K562 (cell line): Measurements from ENCODE around the gene C1QTNF9B. TPM values are rescaled to one million over a fixed set of nuclear protein-coding genes. Genes with fewer than 3 reads are reported as not detected.

Experiments used
- ATAC-seq: fragments of 200-7000 bp; cut with Tn5 transposase; 3 replicates; pipeline ENCODE4 v1.9.1; 2020; ENCODE audit warnings: moderate library complexity
- BruUV-seq: library from RNA; stranded (reverse); fragments of 400-500 nt; replicated peaks from 2 replicates; lab custom pipeline; 2021; lab: Mats Ljungman, UMichigan
- CTCF ChIA-PET: fragments of 300-600 bp; formaldehyde crosslinking; extraction: SDS; loops from one replicate; lab custom pipeline; 2021; ENCODE audit warnings: low intra/inter-chr PET ratio; lab: Yijun Ruan, JAX
- POLR2A ChIA-PET: fragments of 300-600, 350-650 bp; sonication (Branson Sonifier 250); formaldehyde crosslinking; extraction: SDS; loops from one replicate; lab custom pipeline; 2021; ENCODE audit warnings: antibody characterized with exemption, inconsistent platforms; lab: Yijun Ruan, JAX
- DNase-seq, 4 experiments: peaks; one replicate each; pipeline versions ENCODE4 v3.0.0 to v3.0.0-alpha.2; 2011 to 2018; ENCODE audit warnings: low spot score in 3 of 4, mixed read lengths in 3 of 4; ENCODE audit errors: extremely low read depth in 1 of 4
- FAIRE-seq: peaks from 2 replicates; lab custom pipeline; 2011; peaks lifted over from hg19 to GRCh38; lab: Jason Lieb, UNC
- H2AFZ ChIP-seq: 2 replicates; pipeline ENCODE4 v1.6.0; 2011; ENCODE audit warnings: low read depth, low read length, control low read depth, inconsistent platforms
- H3K27ac ChIP-seq: fragments of 200-600 bp; 3 replicates; pipeline ENCODE4 v1.8.0; 2011; ENCODE audit warnings: low read depth, mild to moderate bottlenecking, control low read depth, inconsistent platforms, low read length, moderate library complexity, mixed read lengths; ENCODE audit errors: extremely low read depth
- H3K27me3 ChIP-seq, 2 experiments: fragments of 300-600 bp in 1 of 2; 2 replicates in 1 of 2; 3 replicates in 1 of 2; pipeline versions ENCODE4 v1.6.0 to v1.8.0; 2011; ENCODE audit warnings: inconsistent platforms in 2 of 2, low read length in 2 of 2, mild to moderate bottlenecking in 1 of 2, mixed read lengths in 1 of 2, moderate library complexity in 1 of 2; ENCODE audit not compliant: control insufficient read depth in 2 of 2, insufficient read depth in 2 of 2
- H3K36me3 ChIP-seq: fragments of 300-600 bp; 3 replicates; pipeline ENCODE4 v1.8.0; 2011; ENCODE audit warnings: mild to moderate bottlenecking, low read length, inconsistent platforms; ENCODE audit not compliant: control insufficient read depth, insufficient read depth
- H3K4me1 ChIP-seq, 2 experiments: fragments of 200-600 bp in 1 of 2; replicated peaks in 1 of 2; 2 replicates in 1 of 2; 3 replicates in 1 of 2; pipeline versions ENCODE4 v1.5.1 to v1.8.0; 2011; ENCODE audit warnings: inconsistent platforms in 2 of 2, low read length in 2 of 2, mild to moderate bottlenecking in 1 of 2, mixed read lengths in 1 of 2, moderate library complexity in 1 of 2; ENCODE audit not compliant: control insufficient read depth in 2 of 2, insufficient read depth in 2 of 2
- H3K4me2 ChIP-seq: 2 replicates; pipeline ENCODE4 v1.6.1; 2011; ENCODE audit warnings: low read length, control low read depth, inconsistent platforms, mixed read lengths; ENCODE audit not compliant: insufficient read depth
- H3K4me3 ChIP-seq: fragments of 200-600 bp; sonication (generic), shearing (Covaris generic); 2 replicates; pipeline ENCODE4 v1.5.1; 2016; ENCODE audit warnings: control low read depth, inconsistent platforms
- H3K79me2 ChIP-seq: fragments of 200-600 bp; 3 replicates; pipeline ENCODE4 v1.8.0; 2011; ENCODE audit warnings: low read length, inconsistent platforms; ENCODE audit not compliant: control insufficient read depth, insufficient read depth
- H3K9ac ChIP-seq, 2 experiments: 2 replicates each; pipeline versions ENCODE4 v1.6.0 to v1.6.1; 2011; ENCODE audit warnings: low read depth in 2 of 2, low read length in 2 of 2, control low read depth in 1 of 2, inconsistent platforms in 1 of 2, mild to moderate bottlenecking in 1 of 2, mixed read lengths in 1 of 2; ENCODE audit not compliant: insufficient read depth in 1 of 2
- H3K9me1 ChIP-seq: one replicate; pipeline ENCODE4 v1.6.0; 2011; ENCODE audit warnings: inconsistent platforms, mild to moderate bottlenecking, low read length, moderate library complexity; ENCODE audit not compliant: control insufficient read depth, insufficient read depth
- H3K9me3 ChIP-seq: replicated peaks from 2 replicates; pipeline ENCODE4 v1.5.1; 2011; ENCODE audit warnings: low read depth, low read length, inconsistent platforms; ENCODE audit not compliant: control insufficient read depth, insufficient read depth
- H4K20me1 ChIP-seq: replicated peaks from 2 replicates; pipeline ENCODE4 v1.6.1; 2011; ENCODE audit warnings: low read length, inconsistent platforms, mixed read lengths; ENCODE audit not compliant: control insufficient read depth, insufficient read depth
- C11orf30 ChIP-seq: fragments of 450-650 bp; IDR thresholded peaks from 2 replicates; pipeline ENCODE4 v1.6.1; 2016; ENCODE audit warnings: low read depth, mild to moderate bottlenecking
- CEBPB ChIP-seq: fragments of 450-650 bp; IDR thresholded peaks from 2 replicates; pipeline ENCODE4 v1.6.1; 2016; ENCODE audit warnings: missing genetic modification characterization, missing compliant biosample characterization
- E2F6 ChIP-seq, 2 experiments: IDR thresholded peaks; 2 replicates each; pipeline ENCODE4 v1.6.1; 2011; ENCODE audit warnings: borderline replicate concordance in 1 of 2, control low read depth in 1 of 2, low read depth in 1 of 2, low read length in 1 of 2, mild to moderate bottlenecking in 1 of 2, mixed read lengths in 1 of 2, moderate library complexity in 1 of 2; ENCODE audit not compliant: insufficient read depth in 1 of 2, insufficient read length in 1 of 2, poor library complexity in 1 of 2, severe bottlenecking in 1 of 2; ENCODE audit errors: extremely low read depth in 1 of 2
- GABPA ChIP-seq: fragments of 200-800 bp; sonication (Bioruptor generic); conservative IDR thresholded peaks from 2 replicates; pipeline ENCODE4 v1.6.1; 2016; ENCODE audit warnings: low read depth, missing genetic modification characterization, missing compliant biosample characterization
- HDAC6 ChIP-seq: IDR thresholded peaks from 2 replicates; pipeline ENCODE4 v1.6.1; 2012; ENCODE audit warnings: low read depth, mild to moderate bottlenecking, control low read depth, inconsistent platforms, low read length, moderate library complexity
- HMG20B ChIP-seq: fragments of 250-450 bp; sonication (Bioruptor Pico); IDR thresholded peaks from 2 replicates; pipeline ENCODE4 v1.5.0; 2021; ENCODE audit warnings: mild to moderate bottlenecking
- HMGN3 ChIP-seq: IDR thresholded peaks from 2 replicates; pipeline ENCODE4 v1.6.1; 2011; ENCODE audit warnings: borderline replicate concordance, low read depth, mild to moderate bottlenecking, mixed read lengths, low read length; ENCODE audit not compliant: insufficient read length; ENCODE audit errors: extremely low read depth
- MITF ChIP-seq: IDR thresholded peaks from 2 replicates; pipeline ENCODE4 v1.6.1; 2014; ENCODE audit warnings: antibody characterized with exemption
- SMARCA5 ChIP-seq: fragments of 450-650 bp; IDR thresholded peaks from 2 replicates; pipeline ENCODE4 v1.6.1; 2016
- SMARCB1 ChIP-seq: IDR thresholded peaks from 2 replicates; pipeline ENCODE4 v1.6.1; 2011; ENCODE audit warnings: improper control_type of control experiment, low read depth; ENCODE audit not compliant: insufficient read length
- TRIM24 ChIP-seq, 2 experiments: fragments of 450-650 bp; IDR thresholded peaks; 2 replicates each; pipeline ENCODE4 v1.6.1; 2016
- ZNF395 ChIP-seq: fragments of 200-800 bp; sonication (Bioruptor generic); IDR thresholded peaks from 2 replicates; pipeline ENCODE4 v1.6.1; 2017; ENCODE audit warnings: missing genetic modification characterization, missing compliant biosample characterization
- WGBS: fragments of 100-300 bp; shearing (Covaris generic); methylation state at CpG from one replicate; pipeline ENCODE4 v1.1.6; 2016; ENCODE audit warnings: low coverage, mixed read lengths; ENCODE audit not compliant: insufficient coverage; ENCODE audit errors: missing lambda C conversion rate; 5-methylcytosine and 5-hydroxymethylcytosine counted together
- in situ Hi-C: fragments of 300-500 bp; cut with MboI; formaldehyde crosslinking; loops from 4 replicates; pipeline ENCODE4 v1.15.0; 2018; ENCODE audit warnings: inconsistent platforms, mixed read lengths
- intact Hi-C: fragments of 100-400 bp; cut with micrococcal nuclease; formaldehyde crosslinking; loops from 2 replicates; pipeline ENCODE4 v1.14.2; 2022
- polyA plus RNA-seq, 8 experiments: library from polyadenylated mRNA; depleted of rRNA in 4 of 8; stranded (reverse) in 5 of 8; unstranded in 3 of 8; fragments of >200 nt; fragmentation: Nextera tagmentation in 2 of 8; fragmentation: Illumina TruSeq in 1 of 8; extraction: Ambion mirVana in 2 of 8; extraction: Trizol in 1 of 8; gene quantifications; 2 replicates each; pipeline versions ENCODE4 v1.2.1 to v1.2.3, GENCODE V29; 2011 to 2014; ENCODE audit warnings: inconsistent platforms in 1 of 8, missing spikeins in 1 of 8
- total RNA-seq, 7 experiments: library from RNA; depleted of rRNA in 6 of 7; stranded (reverse); fragments of >200 nt in 6 of 7; fragmentation: Illumina TruSeq in 2 of 7; extraction: Trizol in 2 of 7; gene quantifications; 2 replicates each; pipeline versions ENCODE4 v1.2.1 to v1.2.3, GENCODE V29; 2011 to 2021; ENCODE audit warnings: low replicate concordance in 1 of 7

C1QTNF9B gene
- total and polyA plus RNA-seq, 9 of the 15 experiments (the other 6 are each of a cell fraction or from before 2014, with no cell fraction given): 0.14 to 0.94 (median 0.35) TPM; not detected in 3

GRCh38 chr13:23889615-23890607 is 7.4 kb downstream of the C1QTNF9B start (continued):
- TF ChIP-seq ZNF395 (CRISPR knock-in tag) (no peak), SMARCA5 (no peak), HDAC6 (no peak), TRIM24 (IDR thresholded peaks at IDR 0.05) (no peak), SMARCB1 (no peak)

GRCh38 chr13:23888658-23889614 is 8.4 kb downstream of the C1QTNF9B start, which contains the start of gene MIPEP:
Gene MIPEP (minus strand): TSS chr13:23889400. CDS start chr13:23889320, 80 bp downstream.
- peak; percentile 83 to 94 (median 88) for DNase-seq
- Histone ChIP-seq H3K27me3 (no peaks in the 10 kb centered on the region), H3K4me1 (peaks cover 0 to 3% of the 10 kb centered on the region in 2 experiments; a peak in 3 of 5 replicates), H3K4me2 (peak within 1 kb of the TSS; percentile 89), H3K4me3 (peak within 1 kb of the TSS; percentile 86), H3K9me3 (no peaks in the 10 kb centered on the region), H2AFZ (peak within 1 kb of the TSS; percentile 93), H3K79me2 (peaks cover 11% of the 10 kb centered on the region; the same call in 2 of the 3 replicates), H3K9ac (peak within 1 kb of the TSS; percentile 73 to 93), H3K36me3 (peaks cover 10% of the 10 kb centered on the region; the same call in 2 of the 3 replicates), H4K20me1 (no peaks in the 10 kb centered on the region), H3K9me1 (no peaks in the 10 kb centered on the region), H3K27ac (peak within 1 kb of the TSS; percentile 64)
- in situ Hi-C loops: no loop called here
- POLR2A ChIA-PET: interaction anchor here (0.6 to 1.2 kb wide), 3 partner anchors 10 to 40 kb away, joined by 3 read pairs; no protein-coding TSS in a partner anchor
- WGBS: under 1% methylated on average over 29 of the region's 75 CpGs
- intact Hi-C loops: no loop called here
- CTCF ChIA-PET: interaction anchor here (0.5 to 1.1 kb wide), 2 partner anchors 173 to 460 kb away, joined by 4 read pairs; no protein-coding TSS in a partner anchor
- peak; percentile 97 for ATAC-seq
- BruUV-seq: no TSS peak
- peak; percentile 84 for FAIRE-seq
- TF ChIP-seq E2F6 (IDR thresholded peaks at IDR 0.05; ENCODE audit: borderline replicate concordance in 1 of 2, extremely low read depth in 1 of 2, insufficient read depth in 1 of 2, insufficient read length in 1 of 2, low read depth in 1 of 2, low read length in 1 of 2, poor library complexity in 1 of 2, severe bottlenecking in 1 of 2): peak; percentile 51 to 55
- TF ChIP-seq HMG20B (CRISPR knock-in tag): no peak
- TF ChIP-seq C11orf30: peak; percentile 40; the same call in 1 of the 2 replicates
- TF ChIP-seq HMGN3: peak; percentile 23
- TF ChIP-seq MITF: peak; percentile 85; the same call in 1 of the 2 replicates
- TF ChIP-seq CEBPB (tag): no peak
- peak; percentile 70 for TF ChIP-seq GABPA
